Measurements from ENCODE around the gene OR10G8. TPM values are rescaled to one million over a fixed set of nuclear protein-coding genes. Genes with fewer than 3 reads are reported as not detected.

OR10G8 gene
- total and polyA plus RNA-seq, 2 of the 4 experiments (the other 2 are of a cell fraction) = not detected

DNA sequence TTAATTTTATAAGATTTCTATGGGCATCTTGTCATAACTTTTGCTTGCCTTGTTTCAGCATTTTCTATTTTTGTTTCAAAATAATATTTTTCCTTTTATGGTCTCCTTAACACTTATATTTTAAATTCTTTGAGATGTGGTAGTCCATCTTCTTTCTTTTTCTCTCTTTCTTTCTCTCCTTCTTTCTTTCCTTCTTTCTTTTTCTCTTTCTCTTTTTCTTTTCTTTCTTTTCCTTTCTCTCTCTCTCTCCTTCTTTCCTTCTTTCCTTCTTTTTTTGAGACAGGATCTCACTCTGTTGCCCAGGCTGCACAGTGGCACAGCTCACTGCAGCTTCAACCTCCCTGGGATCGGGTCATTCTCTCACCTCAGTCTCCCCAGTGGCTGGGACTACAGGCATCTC, 50.7 kb downstream of the OR10G8 start:
- POLR2A ChIA-PET (ENCODE audit: unreplicated experiment) = no interaction called here
- Histone ChIP-seq H3K18ac (ENCODE audit: low read depth, low read length) (no peak overlapping the region), H3K27me3 (ENCODE audit: control insufficient read depth, insufficient read depth, low read length) (peaks cover 20% of the 10 kb centered on the region), H4K8ac (ENCODE audit: low read depth in 2 of 2, low read length in 2 of 2) (no peak overlapping the region), H4K91ac (ENCODE audit: insufficient read depth, low read depth, low read length) (no peak overlapping the region), H3K14ac (replicated peaks; ENCODE audit: low read depth, low read length) (no peak overlapping the region), H2BK15ac (ENCODE audit: low read depth, low read length) (no peak overlapping the region), H3K23ac (ENCODE audit: low read depth, low read length) (no peak overlapping the region), H3K79me1 (ENCODE audit: low read depth in 1 of 2, low read length in 2 of 2) (no peaks in the 10 kb centered on the region), H3K4ac (ENCODE audit: low read depth, low read length) (no peak overlapping the region), H2BK120ac (ENCODE audit: low read depth, low read length) (no peak overlapping the region), H4K20me1 (ENCODE audit: insufficient read depth, low read length) (no peaks in the 10 kb centered on the region), H3K9me3 (ENCODE audit: control insufficient read depth, insufficient read depth, low read length) (no peaks in the 10 kb centered on the region), H3K56ac (ENCODE audit: extremely low read depth, insufficient read depth, low read length) (no peak overlapping the region), H3K27ac (ENCODE audit: insufficient read depth, low read length) (no peak overlapping the region), H4K5ac (ENCODE audit: low read depth, low read length) (no peak overlapping the region), H3K9me1 (ENCODE audit: insufficient read depth, low read length) (no peaks in the 10 kb centered on the region), H2AK9ac (replicated peaks; ENCODE audit: low read depth, low read length, poor library complexity) (no peak overlapping the region), H3K9ac (ENCODE audit: low read depth, low read length) (no peak overlapping the region), H3K4me2 (ENCODE audit: low read depth, low read length) (no peak overlapping the region), H3K36me3 (ENCODE audit: control insufficient read depth, insufficient read depth, low read length) (no peaks in the 10 kb centered on the region), H2AFZ (replicated peaks; ENCODE audit: low read length, poor library complexity) (no peak overlapping the region), H2AK5ac (ENCODE audit: low read depth, low read length) (no peak overlapping the region), H3K4me1 (ENCODE audit: control insufficient read depth, insufficient read depth, low read length) (no peaks in the 10 kb centered on the region), H3K4me3 (ENCODE audit: insufficient read depth, low read depth, low read length) (no peak overlapping the region), H2BK5ac (ENCODE audit: low read depth, low read length, poor library complexity, severe bottlenecking) (no peak overlapping the region), H2BK20ac (ENCODE audit: low read depth, low read length) (no peak overlapping the region)
- BruUV-seq (replicated peaks) = no TSS peak
- TF ChIP-seq BHLHE40 (IDR thresholded peaks at IDR 0.05; ENCODE audit: low read depth, low read length) (no peak), SMC3 (IDR thresholded peaks at IDR 0.05; ENCODE audit: low read depth, low read length) (no peak), FOS (IDR thresholded peaks at IDR 0.05; ENCODE audit: low read depth, low read length) (no peak), RCOR1 (IDR thresholded peaks at IDR 0.05; ENCODE audit: insufficient replicate concordance, low read length) (no peak), CHD1 (IDR thresholded peaks at IDR 0.05; ENCODE audit: low read depth, low read length) (no peak), ELK1 (IDR thresholded peaks at IDR 0.05; ENCODE audit: borderline replicate concordance, low read depth, low read length) (no peak), CEBPB (IDR thresholded peaks at IDR 0.05; ENCODE audit: low read depth, low read length) (no peak), POLR2A (IDR thresholded peaks at IDR 0.05; ENCODE audit: low read depth, low read length) (no peak), MAZ (IDR thresholded peaks at IDR 0.05; ENCODE audit: borderline replicate concordance, low read depth, low read length) (no peak), MXI1 (IDR thresholded peaks at IDR 0.05; ENCODE audit: borderline replicate concordance, low read depth, low read length) (no peak), NFE2L2 (IDR thresholded peaks at IDR 0.05; ENCODE audit: low read depth, low read length) (no peak), RAD21 (IDR thresholded peaks at IDR 0.05; ENCODE audit: low read length) (no peak), RFX5 (IDR thresholded peaks at IDR 0.05; ENCODE audit: low read depth, low read length) (no peak)
- TF ChIP-seq, protein P1, sequence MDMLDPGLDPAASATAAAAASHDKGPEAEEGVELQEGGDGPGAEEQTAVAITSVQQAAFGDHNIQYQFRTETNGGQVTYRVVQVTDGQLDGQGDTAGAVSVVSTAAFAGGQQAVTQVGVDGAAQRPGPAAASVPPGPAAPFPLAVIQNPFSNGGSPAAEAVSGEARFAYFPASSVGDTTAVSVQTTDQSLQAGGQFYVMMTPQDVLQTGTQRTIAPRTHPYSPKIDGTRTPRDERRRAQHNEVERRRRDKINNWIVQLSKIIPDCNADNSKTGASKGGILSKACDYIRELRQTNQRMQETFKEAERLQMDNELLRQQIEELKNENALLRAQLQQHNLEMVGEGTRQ (IDR thresholded peaks at IDR 0.05; ENCODE audit: low read depth, low read length) = no peak
- CTCF ChIA-PET = interaction anchor here (0.8 to 1.1 kb wide), 2 partner anchors 38 to 230 kb away, joined by 3 read pairs; partner anchors contain the start of gene VWA5A
- no CpG with 5 or more reads among the region's 1 CpG for WGBS, 2 experiments (ENCODE audit: extremely low coverage in 2 of 2, insufficient read length in 1 of 2)
- intact Hi-C loops (cut with micrococcal nuclease) (loop anchor here (10.0 kb wide), 1 partner anchor 788 kb away; the partner anchor contains the start of gene ROBO3), in situ Hi-C loops (cut with MboI; ENCODE audit: low sequenced_read_pairs) (loop anchor here (10.0 kb wide), 1 partner anchor 238 kb away; the partner anchor contains the start of gene OR8D1), dilution Hi-C loops (cut with HindIII; ENCODE audit: low sequenced_read_pairs, unreplicated experiment) (no loop called here)
- no peak for ATAC-seq (ENCODE audit: low read depth)
- no peak for DNase-seq
